Kidney epithelial cell (primary cell): Measurements from ENCODE around the gene DCTD. TPM values are rescaled to one million over a fixed set of nuclear protein-coding genes. Genes with fewer than 3 reads are reported as not detected.

Source experiments
- DNase-seq: peaks from one replicate; pipeline ENCODE4 v3.0.0-alpha.2; 2010; ENCODE audit warnings: low read depth
- H3K27me3 ChIP-seq: 2 replicates; pipeline ENCODE4 v1.6.0; 2011; ENCODE audit warnings: low read length; ENCODE audit not compliant: control insufficient read depth, insufficient read depth
- H3K36me3 ChIP-seq: 2 replicates; pipeline ENCODE4 v1.5.1; 2011; ENCODE audit warnings: low read length; ENCODE audit not compliant: control insufficient read depth, insufficient read depth
- H3K4me3 ChIP-seq: 2 replicates; pipeline ENCODE4 v1.5.1; 2011; ENCODE audit warnings: low read depth, mild to moderate bottlenecking, control low read depth, low read length
- CTCF ChIP-seq: IDR thresholded peaks from 2 replicates; pipeline ENCODE4 v1.5.1; 2011; ENCODE audit warnings: mild to moderate bottlenecking, moderate library complexity, low read length, control low read depth, inconsistent platforms; ENCODE audit not compliant: insufficient read depth, poor library complexity, severe bottlenecking
- total RNA-seq: library from RNA; depleted of rRNA; stranded (reverse); fragments of >200 nt; gene quantifications from 2 replicates; pipeline ENCODE4 v1.2.3, GENCODE V29; 2015

Gene DCTD
- total RNA-seq, 1 donor from 2014 or later: 116 TPM

- H3K4me3 ChIP-seq: no peak overlapping the region
- H3K36me3 ChIP-seq: peaks cover 2% of the 10 kb centered on the region
- no peak for DNase-seq
- no peak for TF ChIP-seq CTCF
- no peaks in the 10 kb centered on the region for H3K27me3 ChIP-seq
Observed at GRCh38 chr4:182913621-182914020, 3.6 kb downstream of the DCTD start.

- no peak for DNase-seq
- no peaks in the 10 kb centered on the region for H3K27me3 ChIP-seq
- H3K4me3 ChIP-seq: no peak overlapping the region
- H3K36me3 ChIP-seq: peaks cover 2% of the 10 kb centered on the region
- TF ChIP-seq CTCF: no peak
Observed at GRCh38 chr4:182913036-182913435, 4.2 kb downstream of the DCTD start.

- DNase-seq: no peak
- peaks cover 2% of the 10 kb centered on the region for H3K36me3 ChIP-seq
- H3K4me3 ChIP-seq: no peak overlapping the region
- H3K27me3 ChIP-seq: no peaks in the 10 kb centered on the region
- no peak for TF ChIP-seq CTCF
Observed at GRCh38 chr4:182908124-182908523, 9.1 kb downstream of the DCTD start.

GRCh38 chr4:182907396-182907795, 9.8 kb downstream of the DCTD start:
- H3K4me3 ChIP-seq: no peak overlapping the region
- no peak for TF ChIP-seq CTCF
- H3K36me3 ChIP-seq: no peaks in the 10 kb centered on the region

GRCh38 chr4:182906786-182907185, 10.4 kb downstream of the DCTD start:
- DNase-seq: no peak
- Histone ChIP-seq H3K4me3 (no peak overlapping the region), H3K27me3 (no peaks in the 10 kb centered on the region), H3K36me3 (no peaks in the 10 kb centered on the region)
- TF ChIP-seq CTCF: no peak

More at GRCh38 chr4:182907396-182907795, 9.8 kb downstream of the DCTD start:
- H3K27me3 ChIP-seq: no peaks in the 10 kb centered on the region
- no peak for DNase-seq

- Histone ChIP-seq H3K27me3 (no peaks in the 10 kb centered on the region), H3K4me3 (no peak overlapping the region), H3K36me3 (no peaks in the 10 kb centered on the region)
- DNase-seq: no peak
- TF ChIP-seq CTCF: no peak
Observed at GRCh38 chr4:182905038-182905437, 12.1 kb downstream of the DCTD start.
